Body of pancreas (tissue), 4 donors: ENCODE data around the gene SYNE2. TPM values are rescaled to one million over a fixed set of nuclear protein-coding genes. Genes with fewer than 3 reads are reported as not detected.

Source experiments
- ATAC-seq: fragments of 150-250 bp; one replicate; pipeline ENCODE4 v1.9.1; 2016
- DNase-seq, 4 donors: peaks; one replicate each; pipeline ENCODE4 v3.0.0-alpha.2; 2019
- H3K27ac ChIP-seq, 4 donors: fragments of 200-600 bp; sonication (generic); 1 replicate in 3 of 4; 2 replicates in 1 of 4; pipeline versions ENCODE4 v1.5.1 to v1.6.1; 2016 to 2019; ENCODE audit warnings: mild to moderate bottlenecking in 1 of 4, mixed read lengths in 1 of 4, moderate library complexity in 1 of 4
- H3K27me3 ChIP-seq, 2 donors: fragments of 200-600 bp; sonication (generic); one replicate each; pipeline ENCODE4 v1.6.0; 2016; ENCODE audit warnings: mild to moderate bottlenecking in 1 of 2
- H3K36me3 ChIP-seq, 2 donors: fragments of 200-600 bp; sonication (generic); replicated peaks in 1 of 2; 2 replicates each; pipeline ENCODE4 v1.5.1; 2016; ENCODE audit warnings: low read depth in 2 of 2; ENCODE audit not compliant: insufficient read depth in 1 of 2
- H3K4me1 ChIP-seq: fragments of 200-600 bp; sonication (generic); one replicate; pipeline ENCODE4 v1.6.0; 2016
- H3K4me3 ChIP-seq, 2 donors: fragments of 200-600 bp; sonication (generic); 1 replicate in 1 of 2; 2 replicates in 1 of 2; pipeline ENCODE4 v1.5.1; 2016 to 2019
- H3K9me3 ChIP-seq, 3 donors: fragments of 200-600 bp; sonication (generic); 1 replicate in 2 of 3; 2 replicates in 1 of 3; pipeline ENCODE4 v1.5.1; 2016
- CTCF ChIP-seq, 7 experiments: fragments of 450-650 bp in 4 of 7; fragments of 200-600 bp in 3 of 7; sonication (generic) in 3 of 7; IDR thresholded peaks; one replicate each; pipeline ENCODE4 v1.5.1; 2016 to 2019; ENCODE audit warnings: antibody characterized with exemption in 7 of 7
- POLR2A ChIP-seq, 3 donors: fragments of 450-650 bp; IDR thresholded peaks; one replicate each; pipeline ENCODE4 v1.6.1; 2016; ENCODE audit warnings: antibody characterized with exemption in 3 of 3, mild to moderate bottlenecking in 2 of 3
- WGBS, 2 donors: methylation state at CpG; one replicate each; pipeline ENCODE4 v1.1.5; 2017; 5-methylcytosine and 5-hydroxymethylcytosine counted together
- intact Hi-C: fragments of 100-400 bp; cut with DNase I; formaldehyde crosslinking; loops from one replicate; pipeline ENCODE4 v1.15.1; 2023
- total RNA-seq, 2 donors: library from RNA; depleted of rRNA; stranded (reverse); fragments of >200 nt; gene quantifications; one replicate each; pipeline ENCODE4 v1.1.0, GENCODE V29; 2016

Gene SYNE2
- total RNA-seq, 2 donors from 2014 or later, result 163 to 240 TPM

- TF ChIP-seq POLR2A (IDR thresholded peaks at IDR 0.05) (no peak), CTCF (IDR thresholded peaks at IDR 0.05) (no peak)
- H3K4me3 ChIP-seq, result no peak overlapping the region
- no peaks in the 10 kb centered on the region for H3K36me3 ChIP-seq
- no peaks in the 10 kb centered on the region for H3K9me3 ChIP-seq
- H3K27ac ChIP-seq, result no peak overlapping the region
- ATAC-seq (no peak), DNase-seq (no peak)
- H3K4me1 ChIP-seq, result no peaks in the 10 kb centered on the region
- intact Hi-C loops, result no loop called here
- no peaks in the 10 kb centered on the region for H3K27me3 ChIP-seq
- 84 to 85% methylated on average over 6 of the region's 6 CpGs for WGBS, 2 donors
Observed at GRCh38 chr14:64238049-64238448, 385.2 kb downstream of the SYNE2 start.

GRCh38 chr14:64238631-64239030 lies 385.8 kb downstream of the SYNE2 start:
- H3K4me1 ChIP-seq, result no peaks in the 10 kb centered on the region
- intact Hi-C loops, result no loop called here
- H3K9me3 ChIP-seq, result no peaks in the 10 kb centered on the region
- ATAC-seq (no peak), DNase-seq (no peak)
- 15 to 25% methylated on average over 2 of the region's 2 CpGs for WGBS, 2 donors
- TF ChIP-seq POLR2A (IDR thresholded peaks at IDR 0.05), result no peak
- no peak for TF ChIP-seq CTCF (IDR thresholded peaks at IDR 0.05)
- no peaks in the 10 kb centered on the region for H3K27me3 ChIP-seq
- H3K27ac ChIP-seq, result no peak overlapping the region
- H3K36me3 ChIP-seq, result no peaks in the 10 kb centered on the region
- H3K4me3 ChIP-seq, result no peak overlapping the region

GRCh38 chr14:64244279-64244678 lies 391.5 kb downstream of the SYNE2 start:
- no peaks in the 10 kb centered on the region for H3K9me3 ChIP-seq
- H3K4me1 ChIP-seq, result peaks cover 14% of the 10 kb centered on the region
- DNase-seq (peak; percentile 33 to 59 (median 44)), ATAC-seq (no peak)
- H3K36me3 ChIP-seq, result no peaks in the 10 kb centered on the region
- intact Hi-C loops, result no loop called here
- no peaks in the 10 kb centered on the region for H3K27me3 ChIP-seq
- WGBS, 2 donors, result 24 to 28% methylated on average over 4 of the region's 4 CpGs
- H3K4me3 ChIP-seq, result no peak overlapping the region
- no peak for TF ChIP-seq POLR2A (IDR thresholded peaks at IDR 0.05)
- H3K27ac ChIP-seq, result no peak overlapping the region

GRCh38 chr14:64245491-64245890 lies 392.7 kb downstream of the SYNE2 start:
- WGBS, 2 donors, result 91 to 95% methylated on average over 4 of the region's 4 CpGs
- ATAC-seq, result no peak

GRCh38 chr14:64246688-64247087 lies 393.9 kb downstream of the SYNE2 start:
- Histone ChIP-seq H3K4me1 (peaks cover 21% of the 10 kb centered on the region), H3K36me3 (no peaks in the 10 kb centered on the region), H3K4me3 (no peak overlapping the region), H3K27ac (no peak overlapping the region), H3K9me3 (no peaks in the 10 kb centered on the region), H3K27me3 (no peaks in the 10 kb centered on the region)
- ATAC-seq (no peak), DNase-seq (no peak)
- TF ChIP-seq POLR2A (IDR thresholded peaks at IDR 0.05), result no peak
- TF ChIP-seq CTCF (IDR thresholded peaks at IDR 0.05), result no peak
- intact Hi-C loops, result no loop called here

More at GRCh38 chr14:64245491-64245890, 392.7 kb downstream of the SYNE2 start:
- H3K27ac ChIP-seq, result no peak overlapping the region
- intact Hi-C loops, result no loop called here
- no peaks in the 10 kb centered on the region for H3K27me3 ChIP-seq
- no peaks in the 10 kb centered on the region for H3K36me3 ChIP-seq
- H3K9me3 ChIP-seq, result no peaks in the 10 kb centered on the region
- TF ChIP-seq CTCF (IDR thresholded peaks at IDR 0.05), result no peak
- no peak for TF ChIP-seq POLR2A (IDR thresholded peaks at IDR 0.05)
- H3K4me3 ChIP-seq, result no peak overlapping the region
- no peak for DNase-seq
- H3K4me1 ChIP-seq, result peaks cover 21% of the 10 kb centered on the region
